Tibial artery (tissue), 4 donors: Measurements from ENCODE around the gene EID3.

Experiments used
- DNase-seq, 2 donors: peaks; one replicate each; pipeline ENCODE4 v3.0.0-alpha.2; 2019
- H3K27ac ChIP-seq, 2 donors: fragments of 200-600 bp; sonication (generic) in 1 of 2; 1 replicate in 1 of 2; 2 replicates in 1 of 2; pipeline ENCODE4 v1.5.1; 2018 to 2019; ENCODE audit warnings: mild to moderate bottlenecking in 1 of 2
- H3K27me3 ChIP-seq, 2 donors: fragments of 200-600 bp; sonication (generic) in 1 of 2; one replicate each; pipeline versions ENCODE4 v1.5.1 to v1.6.0; 2016 to 2019
- H3K36me3 ChIP-seq, 3 donors: fragments of 200-600 bp; sonication (generic) in 2 of 3; one replicate each; pipeline ENCODE4 v1.5.1; 2016 to 2019; ENCODE audit warnings: mild to moderate bottlenecking in 2 of 3
- H3K4me1 ChIP-seq, 4 donors: fragments of 200-600 bp; sonication (generic) in 2 of 4; 1 replicate in 3 of 4; 2 replicates in 1 of 4; pipeline ENCODE4 v1.5.1; 2016 to 2019
- H3K4me3 ChIP-seq, 2 donors: fragments of 200-600 bp; sonication (generic) in 1 of 2; 1 replicate in 1 of 2; 2 replicates in 1 of 2; pipeline ENCODE4 v1.5.1; 2018 to 2019; ENCODE audit warnings: mild to moderate bottlenecking in 2 of 2
- H3K9me3 ChIP-seq, 3 donors: fragments of 200-600 bp; sonication (generic) in 1 of 3; one replicate each; pipeline ENCODE4 v1.5.1; 2016 to 2019
- intact Hi-C: fragments of 100-400 bp; cut with DNase I; formaldehyde crosslinking; loops from one replicate; pipeline ENCODE4 v1.15.0; 2023; ENCODE audit warnings: low total_unique reads
- TF ChIP-seq, protein P1 (sequence below), 2 experiments: fragments of 200-600 bp in 1 of 2; fragments of 450-650 bp in 1 of 2; IDR thresholded peaks; one replicate each; pipeline ENCODE4 v1.5.1; 2017 to 2019; ENCODE audit warnings: antibody characterized with exemption in 2 of 2, mild to moderate bottlenecking in 1 of 2, moderate library complexity in 1 of 2

EID3 gene

DNA sequence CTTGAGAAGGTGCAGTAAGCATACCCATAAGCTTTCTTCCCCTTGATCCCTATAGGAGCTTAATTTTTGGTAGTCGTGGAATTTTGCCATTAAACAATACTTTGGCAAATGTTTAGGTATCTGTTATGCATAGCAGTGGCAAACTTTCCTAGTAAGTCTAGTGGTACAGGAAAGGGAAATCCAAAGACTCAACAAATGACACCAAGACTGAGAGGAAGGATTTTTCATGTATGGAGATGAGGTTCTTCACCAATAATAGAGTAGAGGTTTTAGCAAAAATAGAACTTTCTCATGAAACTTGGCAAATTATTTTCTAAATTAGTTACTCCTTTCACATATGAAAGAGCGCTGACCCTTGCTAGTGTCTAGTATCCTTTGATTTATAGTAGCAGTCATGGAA lies 2.8 kb downstream of the EID3 start:
- no peak overlapping the region for H3K4me3 ChIP-seq
- peaks cover 0 to 76% (median 35%) of the 10 kb centered on the region in 4 donors for H3K4me1 ChIP-seq
- TF ChIP-seq, protein P1, sequence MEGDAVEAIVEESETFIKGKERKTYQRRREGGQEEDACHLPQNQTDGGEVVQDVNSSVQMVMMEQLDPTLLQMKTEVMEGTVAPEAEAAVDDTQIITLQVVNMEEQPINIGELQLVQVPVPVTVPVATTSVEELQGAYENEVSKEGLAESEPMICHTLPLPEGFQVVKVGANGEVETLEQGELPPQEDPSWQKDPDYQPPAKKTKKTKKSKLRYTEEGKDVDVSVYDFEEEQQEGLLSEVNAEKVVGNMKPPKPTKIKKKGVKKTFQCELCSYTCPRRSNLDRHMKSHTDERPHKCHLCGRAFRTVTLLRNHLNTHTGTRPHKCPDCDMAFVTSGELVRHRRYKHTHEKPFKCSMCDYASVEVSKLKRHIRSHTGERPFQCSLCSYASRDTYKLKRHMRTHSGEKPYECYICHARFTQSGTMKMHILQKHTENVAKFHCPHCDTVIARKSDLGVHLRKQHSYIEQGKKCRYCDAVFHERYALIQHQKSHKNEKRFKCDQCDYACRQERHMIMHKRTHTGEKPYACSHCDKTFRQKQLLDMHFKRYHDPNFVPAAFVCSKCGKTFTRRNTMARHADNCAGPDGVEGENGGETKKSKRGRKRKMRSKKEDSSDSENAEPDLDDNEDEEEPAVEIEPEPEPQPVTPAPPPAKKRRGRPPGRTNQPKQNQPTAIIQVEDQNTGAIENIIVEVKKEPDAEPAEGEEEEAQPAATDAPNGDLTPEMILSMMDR (IDR thresholded peaks at IDR 0.05) = no peak
- H3K9me3 ChIP-seq = no peaks in the 10 kb centered on the region
- peaks cover 2 to 11% (median 9%) of the 10 kb centered on the region in 3 donors for H3K36me3 ChIP-seq
- no peak for DNase-seq
- no peak overlapping the region for H3K27ac ChIP-seq
- intact Hi-C loops = no loop called here
- H3K27me3 ChIP-seq = no peaks in the 10 kb centered on the region

DNA sequence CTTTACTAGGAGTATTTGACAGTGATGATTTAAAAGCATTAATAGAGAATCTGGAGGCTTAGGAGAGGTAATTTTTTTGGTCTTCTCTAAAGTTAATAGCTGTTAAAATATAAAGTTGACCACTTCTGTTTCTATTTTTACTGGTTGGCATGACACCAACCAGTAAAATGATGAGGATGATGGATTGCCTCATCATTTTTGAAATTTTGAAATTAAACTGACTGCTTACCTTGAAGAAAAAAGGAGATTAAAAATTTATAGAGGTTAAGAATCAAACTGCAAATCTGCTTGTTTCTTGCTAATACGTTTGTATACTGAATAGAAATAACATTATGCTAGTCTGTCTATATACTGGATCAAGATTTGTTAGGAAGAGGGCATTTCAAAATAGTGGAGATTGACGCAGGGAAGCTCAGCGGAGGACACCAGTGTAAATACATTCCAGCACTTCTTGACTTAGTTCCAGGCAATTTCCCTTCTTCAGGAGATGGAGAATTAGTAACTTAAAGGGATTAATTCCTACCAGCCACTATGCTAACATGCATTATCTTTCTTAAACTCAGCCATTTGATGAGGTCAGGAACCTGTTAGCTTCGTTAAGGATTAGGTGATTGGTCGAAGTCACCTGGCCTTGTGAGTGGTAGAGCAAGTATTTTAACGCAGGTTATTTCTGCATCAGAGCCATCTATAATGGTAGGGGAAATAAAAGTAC lies 3.6 kb downstream of the EID3 start:
- Histone ChIP-seq H3K27ac (peak overlapping the region in 1 of 2 donors; percentile 14), H3K27me3 (no peaks in the 10 kb centered on the region), H3K4me1 (peaks cover 0 to 72% (median 35%) of the 10 kb centered on the region in 4 donors), H3K36me3 (peaks cover 10 to 18% (median 17%) of the 10 kb centered on the region in 3 donors), H3K9me3 (no peaks in the 10 kb centered on the region), H3K4me3 (no peak overlapping the region)
- TF ChIP-seq, protein P1 (IDR thresholded peaks at IDR 0.05) = no peak
- intact Hi-C loops = no loop called here
- DNase-seq = no peak

DNA sequence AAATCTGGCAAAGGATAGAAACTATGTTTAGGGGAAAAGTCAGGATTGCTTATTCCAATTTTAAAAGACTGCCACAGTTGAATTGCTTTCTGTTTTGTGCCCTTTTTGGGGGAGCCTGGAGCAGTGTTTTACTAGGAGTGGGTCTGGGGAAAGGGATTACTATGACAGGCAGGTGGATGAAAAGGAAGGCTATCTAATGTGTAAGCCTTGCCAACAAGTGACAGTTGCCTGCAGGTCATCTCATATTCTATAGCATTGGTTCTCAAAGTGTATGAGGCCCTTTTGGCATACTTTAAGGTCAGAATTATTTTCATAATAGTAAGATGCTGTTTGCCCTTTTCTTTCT lies 4.1 kb downstream of the EID3 start:
- H3K27ac ChIP-seq = peak overlapping the region in 1 of 2 donors; percentile 14
- no peaks in the 10 kb centered on the region for H3K27me3 ChIP-seq
- TF ChIP-seq, protein P1 (IDR thresholded peaks at IDR 0.05) = no peak
- no peak overlapping the region for H3K4me3 ChIP-seq
- H3K36me3 ChIP-seq = peaks cover 15 to 23% (median 22%) of the 10 kb centered on the region in 3 donors
- intact Hi-C loops = no loop called here
- peaks cover 0 to 66% (median 34%) of the 10 kb centered on the region in 4 donors for H3K4me1 ChIP-seq
- DNase-seq = no peak
- H3K9me3 ChIP-seq = no peaks in the 10 kb centered on the region

DNA sequence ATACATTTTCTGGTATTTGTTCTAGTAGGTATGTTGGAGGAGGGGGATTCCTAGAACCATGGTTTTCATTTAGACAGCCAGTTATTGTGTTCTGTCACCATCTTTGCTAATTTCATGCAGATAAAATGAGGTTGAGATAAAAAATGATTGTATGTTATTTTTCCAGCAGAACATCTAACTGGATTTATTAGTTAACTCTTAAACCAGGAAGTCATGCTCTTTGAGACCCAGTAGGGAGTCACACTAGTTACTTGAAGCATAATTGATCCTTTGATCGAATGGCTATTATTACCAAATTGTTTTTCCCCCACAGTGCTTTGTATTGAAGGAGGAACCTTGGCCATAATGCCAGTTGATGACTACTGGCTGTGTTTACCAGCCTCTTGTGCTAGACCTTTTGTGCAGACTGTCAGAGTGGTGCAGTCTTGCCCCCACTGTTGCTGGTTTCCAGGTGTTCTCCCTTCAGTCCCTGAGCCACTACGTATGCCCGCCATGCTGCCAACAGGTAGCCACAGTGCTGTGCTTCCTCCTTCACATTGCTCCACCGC lies 6.0 kb downstream of the EID3 start:
- DNase-seq = no peak
- peaks cover 34 to 42% (median 41%) of the 10 kb centered on the region in 3 donors for H3K36me3 ChIP-seq
- H3K9me3 ChIP-seq = no peaks in the 10 kb centered on the region
- intact Hi-C loops = no loop called here
- TF ChIP-seq, protein P1 (IDR thresholded peaks at IDR 0.05) = no peak
- peaks cover 0 to 50% (median 22%) of the 10 kb centered on the region in 4 donors for H3K4me1 ChIP-seq
- no peaks in the 10 kb centered on the region for H3K27me3 ChIP-seq
- no peak overlapping the region for H3K27ac ChIP-seq
- no peak overlapping the region for H3K4me3 ChIP-seq

DNA sequence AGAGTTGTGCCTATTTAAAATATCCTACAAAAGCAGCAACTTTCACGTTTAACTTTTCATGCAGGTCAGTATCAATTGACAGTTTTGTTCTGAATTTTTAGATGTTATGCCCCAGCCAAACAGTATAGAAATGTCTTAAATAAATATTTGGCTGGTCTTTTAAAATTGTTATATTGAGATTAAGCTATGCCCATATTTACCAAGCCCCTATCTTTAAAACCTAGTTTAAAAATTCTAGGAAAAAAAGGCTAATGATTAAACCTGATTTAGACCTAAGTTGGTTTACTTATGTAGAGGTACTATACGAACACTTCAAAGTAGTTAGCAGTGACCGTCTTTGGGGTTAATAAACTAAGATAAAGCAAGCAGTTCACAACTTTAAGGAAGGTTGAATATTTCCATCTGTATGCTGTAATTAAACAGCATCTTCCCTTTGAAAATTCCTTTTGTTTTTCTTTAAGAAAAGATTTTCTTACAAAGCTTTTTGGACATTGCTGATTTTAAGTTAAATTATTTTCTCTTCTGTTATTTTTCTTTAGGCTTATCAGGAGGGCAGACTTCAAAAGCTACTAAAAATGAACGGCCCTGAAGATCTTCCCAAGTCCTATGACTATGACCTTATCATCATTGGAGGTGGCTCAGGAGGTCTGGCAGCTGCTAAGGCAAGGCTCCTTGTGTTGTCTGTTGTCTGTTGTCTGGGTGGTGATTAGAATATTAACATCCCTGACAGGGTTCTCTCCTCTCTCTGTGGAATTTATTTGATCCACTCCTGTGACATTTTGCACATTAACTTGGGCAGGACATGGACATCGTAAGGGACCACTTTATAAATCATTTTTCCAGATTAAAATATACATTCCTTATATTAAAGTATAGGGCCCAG lies 7.5 kb downstream of the EID3 start:
- peaks cover 48 to 57% (median 54%) of the 10 kb centered on the region in 3 donors for H3K36me3 ChIP-seq
- no peaks in the 10 kb centered on the region for H3K27me3 ChIP-seq
- no peak for DNase-seq
- H3K9me3 ChIP-seq = no peaks in the 10 kb centered on the region
- intact Hi-C loops = no loop called here
- H3K27ac ChIP-seq = no peak overlapping the region
- no peak overlapping the region for H3K4me3 ChIP-seq
- H3K4me1 ChIP-seq = peaks cover 0 to 36% (median 15%) of the 10 kb centered on the region in 4 donors
- TF ChIP-seq, protein P1 (IDR thresholded peaks at IDR 0.05) = no peak
